ACC112 (cell line): ENCODE measurements around the gene AGAP4.
"Not testable (repeated sequence)": the region's sequence is repeated elsewhere in the genome, so short reads cannot be mapped to it uniquely, and the experiment has no call there.

Experiments
- H2AFZ ChIP-seq: fragments of 200-600 bp; sonication (generic); one replicate; pipeline ENCODE4 v1.6.0; 2017; ENCODE audit warnings: antibody characterized with exemption, low read length; ENCODE audit not compliant: unreplicated experiment
- H3K27ac ChIP-seq: fragments of 200-600 bp; sonication (generic); 2 replicates; pipeline ENCODE4 v1.5.1; 2014; ENCODE audit warnings: low read depth, mild to moderate bottlenecking, antibody characterized with exemption, low read length, moderate library complexity
- H3K27me3 ChIP-seq: fragments of 200-600 bp; sonication (generic); 2 replicates; pipeline ENCODE4 v1.6.1; 2014; ENCODE audit warnings: mild to moderate bottlenecking, antibody characterized with exemption, low read length, moderate library complexity, mixed read lengths; ENCODE audit not compliant: insufficient read depth
- H3K36me3 ChIP-seq: fragments of 200-600 bp; sonication (generic); 2 replicates; pipeline ENCODE4 v1.6.1; 2016; ENCODE audit warnings: mild to moderate bottlenecking, antibody characterized with exemption, low read length, moderate library complexity, mixed read lengths; ENCODE audit not compliant: insufficient read depth
- H3K4me1 ChIP-seq: fragments of 200-600 bp; sonication (generic); one replicate; pipeline ENCODE4 v1.6.1; 2016; ENCODE audit warnings: low read length, mixed read lengths; ENCODE audit not compliant: insufficient read depth, unreplicated experiment, control insufficient read depth
- H3K4me3 ChIP-seq: fragments of 200-600 bp; sonication (generic); 2 replicates; pipeline ENCODE4 v1.5.1; 2014; ENCODE audit warnings: mild to moderate bottlenecking, low read depth, low read length
- H3K79me2 ChIP-seq: fragments of 200-600 bp; sonication (generic); one replicate; pipeline ENCODE4 v1.6.0; 2016; ENCODE audit warnings: low read length; ENCODE audit not compliant: control insufficient read depth, unreplicated experiment, insufficient read depth

Gene AGAP4

DNA sequence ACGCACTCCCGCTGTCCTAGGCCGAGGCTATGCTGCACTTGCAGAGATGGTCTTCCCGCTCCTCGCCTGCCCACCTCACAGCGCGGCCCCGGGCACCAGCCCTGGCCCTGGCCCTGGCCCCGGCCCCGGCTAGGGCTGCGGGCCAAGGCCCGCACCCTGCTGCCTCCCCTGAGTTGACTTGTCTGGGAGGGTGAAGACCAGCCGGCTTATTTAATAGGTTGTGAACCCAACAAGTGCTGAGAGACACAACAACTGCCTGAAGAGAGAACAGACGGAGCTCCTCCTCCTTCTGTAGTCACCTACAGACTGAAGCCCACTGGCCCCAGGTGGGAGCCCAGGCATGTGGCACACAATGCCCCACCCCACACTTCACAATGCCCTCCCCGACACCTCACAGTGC, at the start of gene AGAP4:
AGAP4 (minus strand) TSS at position 101 of the 400 bp plus-strand sequence. CDS start 153 bp downstream, outside the sequence.
- not testable (repeated sequence) for H2AFZ ChIP-seq, H3K4me3 ChIP-seq, H3K4me1 ChIP-seq, H3K27me3 ChIP-seq, H3K36me3 ChIP-seq, H3K27ac ChIP-seq, H3K79me2 ChIP-seq

DNA sequence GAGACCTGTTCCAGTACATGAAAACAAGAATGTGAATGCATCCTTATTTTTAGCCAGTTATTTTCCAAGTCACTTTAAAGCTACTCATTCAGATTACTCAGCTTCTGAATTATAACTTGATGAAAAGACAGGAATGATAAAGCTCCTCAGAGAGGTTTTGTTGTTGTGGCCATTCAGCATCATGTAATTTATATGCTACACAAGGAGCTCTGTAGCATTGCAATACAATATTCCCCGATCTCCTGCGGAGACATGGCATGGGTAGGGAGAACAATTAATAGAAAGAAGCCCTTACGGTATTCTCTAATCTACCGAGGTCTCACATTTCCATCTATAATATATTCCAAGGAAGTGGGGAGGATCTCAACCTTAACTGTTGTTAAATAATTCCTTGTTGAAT, 43.4 kb upstream of the AGAP4 start:
- H3K4me1 ChIP-seq, H3K27ac ChIP-seq, H3K4me3 ChIP-seq, H3K27me3 ChIP-seq, H3K36me3 ChIP-seq, H3K79me2 ChIP-seq, H2AFZ ChIP-seq: not testable (repeated sequence)

DNA sequence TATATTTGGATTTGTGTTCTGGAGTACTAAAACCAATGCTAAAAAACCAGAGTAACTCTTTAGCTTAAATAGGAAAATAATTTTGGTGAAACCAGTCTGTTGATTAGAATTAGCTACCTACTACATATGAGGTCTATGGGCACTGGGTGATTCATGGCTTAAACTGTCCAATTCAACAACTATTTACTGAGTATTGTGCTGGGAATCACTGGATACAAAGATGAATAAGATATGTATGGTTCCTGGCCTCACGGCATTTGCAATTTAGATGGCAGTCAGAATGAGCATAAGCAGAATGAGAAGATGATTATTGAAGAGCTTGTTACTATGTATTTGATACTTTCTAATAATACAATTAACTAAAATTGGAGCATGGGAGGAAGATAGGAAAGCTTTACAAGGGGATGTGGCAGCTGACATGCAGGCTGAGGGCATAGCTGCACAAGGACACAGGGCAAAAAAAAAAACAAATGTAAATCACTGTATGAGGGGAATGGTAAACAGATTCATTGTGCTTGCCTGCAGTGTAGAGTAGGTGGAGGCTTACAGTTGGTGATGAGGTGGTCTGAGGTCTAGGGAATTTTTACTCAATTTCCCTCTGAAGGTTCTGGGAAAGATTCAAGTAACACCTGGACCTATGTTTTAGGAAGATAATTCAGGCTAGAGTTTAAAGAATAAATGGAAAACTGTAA, 42.4 kb upstream of the AGAP4 start:
- H3K79me2 ChIP-seq, H3K4me3 ChIP-seq, H3K36me3 ChIP-seq, H3K4me1 ChIP-seq, H2AFZ ChIP-seq, H3K27ac ChIP-seq, H3K27me3 ChIP-seq: not testable (repeated sequence)

DNA sequence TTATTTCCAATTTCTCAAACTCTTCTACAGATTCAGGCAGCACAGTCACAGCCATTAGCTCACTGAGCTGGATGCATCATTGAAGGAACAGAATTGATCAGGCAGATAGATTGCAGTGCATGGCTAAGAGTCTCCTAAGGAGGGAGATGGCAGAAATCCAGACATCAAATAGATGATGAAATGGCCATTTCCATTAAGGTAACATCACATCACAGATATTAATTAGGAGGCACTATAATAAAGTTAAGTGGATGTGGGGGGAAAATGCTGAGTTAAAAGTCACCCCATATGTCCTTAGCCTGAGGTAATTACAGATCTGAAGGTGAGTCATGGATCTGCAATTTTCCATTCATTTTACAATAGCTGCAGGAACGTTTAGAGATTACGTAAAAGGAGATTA, 35.6 kb upstream of the AGAP4 start:
- not testable (repeated sequence) for H3K4me1 ChIP-seq, H2AFZ ChIP-seq, H3K79me2 ChIP-seq, H3K36me3 ChIP-seq, H3K27me3 ChIP-seq, H3K27ac ChIP-seq, H3K4me3 ChIP-seq

DNA sequence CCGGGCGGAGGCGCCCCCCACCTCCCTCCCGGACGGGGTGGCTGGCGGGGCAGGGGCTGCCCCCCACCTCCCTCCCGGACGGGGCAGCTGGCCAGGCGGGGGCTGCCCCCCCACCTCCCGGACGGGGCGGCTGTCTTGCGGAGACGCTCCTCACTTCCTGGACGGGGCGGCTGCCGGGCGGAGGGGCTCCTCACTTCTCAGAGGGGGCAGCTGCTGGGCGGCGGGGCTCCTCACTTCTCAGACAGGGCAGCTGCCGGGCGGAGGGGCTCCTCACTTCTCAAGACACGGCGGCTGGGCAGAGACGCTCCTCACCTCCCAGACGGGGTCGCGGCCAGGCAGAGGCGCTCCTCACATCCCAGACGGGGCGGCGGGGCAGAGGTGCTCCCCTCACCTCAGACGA, 18.1 kb upstream of the AGAP4 start:
- not testable (repeated sequence) for H3K36me3 ChIP-seq, H3K79me2 ChIP-seq, H3K4me3 ChIP-seq, H2AFZ ChIP-seq, H3K27me3 ChIP-seq, H3K27ac ChIP-seq, H3K4me1 ChIP-seq

DNA sequence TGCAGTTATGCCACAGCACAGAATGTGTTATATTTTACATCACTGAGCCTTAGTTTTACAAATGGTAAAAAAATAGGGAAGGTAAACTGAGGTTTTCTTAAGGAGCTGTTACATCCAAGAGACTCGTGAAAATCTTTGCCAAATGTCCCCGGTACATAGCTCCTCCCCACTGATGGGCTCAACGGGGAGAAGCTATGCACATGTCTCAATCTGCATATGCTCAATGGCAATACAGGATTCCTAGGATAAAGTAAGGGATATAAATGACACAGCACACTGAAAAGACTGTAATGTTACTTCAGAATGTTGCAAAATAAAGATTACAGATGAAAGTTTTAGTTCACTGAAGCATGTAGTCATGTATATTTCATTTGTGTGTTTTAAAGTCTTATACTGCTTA, 17.0 kb upstream of the AGAP4 start:
- H2AFZ ChIP-seq, H3K4me3 ChIP-seq, H3K36me3 ChIP-seq, H3K27ac ChIP-seq, H3K4me1 ChIP-seq, H3K79me2 ChIP-seq, H3K27me3 ChIP-seq: not testable (repeated sequence)

DNA sequence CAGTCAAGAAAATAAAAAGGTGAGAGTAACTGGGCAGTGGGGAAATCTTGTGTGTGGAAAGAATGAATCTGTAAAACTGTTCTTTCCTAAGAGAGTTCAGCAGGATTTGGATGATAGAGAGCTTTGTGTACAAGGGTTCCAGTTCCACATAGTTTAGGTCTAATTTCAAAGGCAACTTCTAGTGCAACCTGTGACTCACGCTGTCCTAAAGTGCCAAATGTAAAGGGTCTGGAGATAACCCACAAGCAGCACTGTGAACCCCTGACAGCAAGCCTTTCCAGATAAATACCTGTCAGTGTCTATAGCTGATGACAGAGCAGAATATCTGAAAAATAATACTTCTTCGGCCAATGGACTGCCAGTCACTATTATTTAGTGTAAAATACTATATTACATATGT, 16.3 kb upstream of the AGAP4 start:
- H3K27me3 ChIP-seq, H3K4me1 ChIP-seq, H3K79me2 ChIP-seq, H3K36me3 ChIP-seq, H3K27ac ChIP-seq, H2AFZ ChIP-seq, H3K4me3 ChIP-seq: not testable (repeated sequence)

DNA sequence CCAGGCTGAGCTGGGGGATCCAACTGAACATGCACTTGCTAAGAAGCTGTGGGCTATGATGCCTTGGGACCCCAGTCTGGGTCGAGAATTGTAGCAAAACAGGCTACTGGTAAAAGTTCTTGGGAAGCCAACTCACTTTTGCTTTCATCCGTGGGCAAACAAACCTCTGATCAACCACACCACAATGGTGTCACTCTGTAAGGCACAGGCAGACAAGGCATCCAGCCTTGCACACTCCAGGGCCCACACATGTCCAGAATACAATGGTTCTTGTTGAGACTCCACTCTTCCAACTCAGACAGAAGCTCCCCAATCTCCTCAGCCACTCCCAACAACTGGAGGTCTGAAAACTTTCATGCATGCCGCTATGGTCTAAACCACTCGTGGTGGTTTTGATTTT, 10.6 kb upstream of the AGAP4 start:
- H3K27ac ChIP-seq, H3K36me3 ChIP-seq, H2AFZ ChIP-seq, H3K79me2 ChIP-seq, H3K4me1 ChIP-seq, H3K27me3 ChIP-seq, H3K4me3 ChIP-seq: not testable (repeated sequence)

DNA sequence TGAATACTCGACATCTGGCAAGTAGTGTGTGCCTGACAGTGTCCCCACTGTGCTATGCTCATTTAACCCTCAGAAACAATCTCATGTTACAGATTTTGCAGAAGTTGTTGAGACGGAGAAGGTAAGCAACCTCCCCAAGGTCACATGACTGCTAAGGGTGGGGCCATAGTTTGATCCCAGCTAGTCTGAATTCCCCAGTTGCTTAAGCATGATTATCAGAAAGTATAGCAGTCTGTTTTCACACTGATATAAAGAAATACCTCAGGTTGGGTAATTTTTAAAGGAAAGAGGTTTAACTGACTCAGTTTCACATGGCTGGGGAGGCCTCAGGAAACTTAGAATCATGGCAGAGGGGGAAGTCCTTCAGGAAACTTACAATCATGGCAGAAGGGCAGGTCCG, 1.2 kb upstream of the AGAP4 start:
- not testable (repeated sequence) for H3K4me1 ChIP-seq, H2AFZ ChIP-seq, H3K4me3 ChIP-seq, H3K36me3 ChIP-seq, H3K79me2 ChIP-seq, H3K27ac ChIP-seq, H3K27me3 ChIP-seq

DNA sequence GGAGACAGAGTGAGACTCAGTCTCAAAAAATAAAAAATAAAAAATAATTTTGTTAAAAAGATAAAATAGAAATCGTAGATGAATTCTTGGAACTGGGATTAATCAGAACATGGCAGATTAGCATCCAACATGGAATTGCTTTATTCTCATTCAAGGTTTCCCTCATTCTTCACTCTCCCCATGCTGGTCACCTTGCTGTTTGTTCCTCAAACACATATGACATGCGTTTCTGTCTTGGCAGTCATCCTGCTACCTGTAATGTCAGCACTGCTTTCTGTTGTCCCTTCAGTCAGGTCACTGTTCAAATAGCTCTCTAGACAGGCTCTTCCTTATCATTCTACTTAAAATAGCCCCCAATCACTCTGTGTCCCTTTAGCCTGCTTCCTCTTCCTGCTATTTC, 24.4 kb downstream of the AGAP4 start:
- not testable (repeated sequence) for H3K79me2 ChIP-seq, H3K4me3 ChIP-seq, H3K27me3 ChIP-seq, H2AFZ ChIP-seq, H3K27ac ChIP-seq, H3K36me3 ChIP-seq, H3K4me1 ChIP-seq

DNA sequence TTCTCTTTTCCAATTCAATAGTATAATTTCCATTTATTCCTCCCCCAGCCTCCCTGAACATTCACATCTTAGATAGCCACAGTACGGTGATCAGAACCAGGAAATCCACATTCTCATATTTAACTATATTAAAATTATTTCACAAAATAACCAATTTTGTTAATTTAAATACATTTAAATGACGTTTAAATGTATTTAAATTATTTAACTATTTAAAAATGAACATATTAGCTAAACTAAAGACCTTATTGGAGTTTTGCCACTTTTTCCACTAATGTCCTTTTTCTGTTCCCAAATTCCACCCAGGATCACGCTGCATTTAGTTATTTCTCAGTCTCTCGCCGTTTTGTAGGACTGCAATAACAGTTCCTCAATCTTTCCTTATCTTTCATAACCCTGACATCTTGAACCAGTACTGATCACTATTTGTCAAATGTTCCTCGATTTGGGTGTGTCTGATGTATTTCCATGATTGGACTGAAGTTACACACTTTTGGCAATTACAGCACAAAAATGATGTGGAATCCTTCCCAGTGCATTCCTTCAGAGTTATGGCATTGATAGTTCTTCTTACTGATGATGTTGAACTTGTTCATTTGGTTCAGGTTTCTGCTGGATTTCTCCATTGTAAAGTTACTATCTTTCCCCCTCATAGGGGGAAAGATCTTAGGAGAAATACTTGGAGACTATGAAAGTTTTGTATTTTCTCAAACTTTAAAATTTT, 27.0 kb downstream of the AGAP4 start:
- H3K27me3 ChIP-seq, H2AFZ ChIP-seq, H3K4me3 ChIP-seq, H3K27ac ChIP-seq, H3K4me1 ChIP-seq, H3K79me2 ChIP-seq, H3K36me3 ChIP-seq: not testable (repeated sequence)
